DOHH2 (cell line): Measurements from ENCODE around the gene IL23R.

Source experiments
- H3F3A ChIP-seq: fragments of 200-600 bp; sonication (generic), shearing (Covaris generic); 2 replicates; pipeline ENCODE4 v1.6.0; 2016; ENCODE audit warnings: antibody characterized with exemption, mild to moderate bottlenecking; ENCODE audit not compliant: control insufficient read depth, insufficient read depth
- H3K27ac ChIP-seq: fragments of 200-600 bp; sonication (generic); 2 replicates; pipeline ENCODE4 v1.5.1; 2014; ENCODE audit warnings: low read depth, mild to moderate bottlenecking, low read length, moderate library complexity
- H3K27me3 ChIP-seq: fragments of 200-600 bp; sonication (generic); 2 replicates; pipeline ENCODE4 v1.6.1; 2014; ENCODE audit warnings: mild to moderate bottlenecking, low read length, mixed read lengths; ENCODE audit not compliant: control insufficient read depth
- H3K36me3 ChIP-seq: fragments of 200-600 bp; sonication (generic); 2 replicates; pipeline ENCODE4 v1.6.1; 2014; ENCODE audit warnings: mild to moderate bottlenecking, low read length, moderate library complexity, mixed read lengths; ENCODE audit not compliant: control insufficient read depth
- H3K4me1 ChIP-seq: fragments of 200-600 bp; sonication (generic); 2 replicates; pipeline ENCODE4 v1.6.1; 2014; ENCODE audit warnings: mild to moderate bottlenecking, low read length, mixed read lengths; ENCODE audit not compliant: control insufficient read depth
- H3K4me2 ChIP-seq: fragments of 200-600 bp; sonication (generic); 2 replicates; pipeline ENCODE4 v1.6.0; 2014; ENCODE audit warnings: mild to moderate bottlenecking, low read length, moderate library complexity
- H3K4me3 ChIP-seq: fragments of 200-600 bp; sonication (generic); 2 replicates; pipeline ENCODE4 v1.5.1; 2014; ENCODE audit warnings: mild to moderate bottlenecking, low read length, mixed read lengths
- H3K79me2 ChIP-seq: fragments of 200-600 bp; sonication (generic); 2 replicates; pipeline ENCODE4 v1.6.1; 2014; ENCODE audit warnings: mild to moderate bottlenecking, low read length, mixed read lengths; ENCODE audit not compliant: control insufficient read depth
- H3K9me2 ChIP-seq: fragments of 200-600 bp; sonication (generic); replicated peaks from 2 replicates; pipeline ENCODE4 v1.6.1; 2014; ENCODE audit warnings: mild to moderate bottlenecking, low read length, mixed read lengths; ENCODE audit not compliant: control insufficient read depth
- H3K9me3 ChIP-seq: fragments of 200-600 bp; sonication (generic); 2 replicates; pipeline ENCODE4 v1.6.1; 2014; ENCODE audit warnings: antibody characterized with exemption, low read length, mixed read lengths; ENCODE audit not compliant: control insufficient read depth, insufficient read depth
- H4K20me1 ChIP-seq: fragments of 200-600 bp; sonication (generic); 2 replicates; pipeline ENCODE4 v1.6.0; 2014; ENCODE audit warnings: low read depth, mild to moderate bottlenecking, antibody characterized with exemption, low read length, moderate library complexity; ENCODE audit not compliant: control insufficient read depth, insufficient read depth
- CTCF ChIP-seq: fragments of 200-600 bp; sonication (generic); IDR thresholded peaks from one replicate; pipeline ENCODE4 v1.5.1; 2014; ENCODE audit warnings: antibody characterized with exemption, mild to moderate bottlenecking, low read depth, low read length; ENCODE audit not compliant: poor library complexity, severe bottlenecking
- EZH2phosphoT487 ChIP-seq: fragments of 200-600 bp; sonication (generic); IDR thresholded peaks from 2 replicates; pipeline ENCODE4 v1.6.1; 2017; ENCODE audit warnings: borderline replicate concordance, mild to moderate bottlenecking, antibody characterized with exemption, low read length, moderate library complexity, mixed read lengths

Gene IL23R

GRCh38 chr1:67261680-67262079, 95.4 kb downstream of the IL23R start:
- Histone ChIP-seq H3K9me3 (no peaks in the 10 kb centered on the region), H3K79me2 (no peaks in the 10 kb centered on the region), H3K4me2 (no peak overlapping the region), H3K27ac (no peak overlapping the region), H4K20me1 (no peaks in the 10 kb centered on the region), H3F3A (no peaks in the 10 kb centered on the region), H3K36me3 (no peaks in the 10 kb centered on the region), H3K4me1 (peaks cover 11% of the 10 kb centered on the region), H3K27me3 (no peaks in the 10 kb centered on the region), H3K4me3 (no peak overlapping the region), H3K9me2 (no peaks in the 10 kb centered on the region)
- TF ChIP-seq CTCF (no peak), EZH2phosphoT487 (no peak)

- Histone ChIP-seq H3K27ac (no peak overlapping the region), H3K36me3 (no peaks in the 10 kb centered on the region), H3K4me2 (no peak overlapping the region), H3F3A (no peaks in the 10 kb centered on the region), H3K9me2 (no peaks in the 10 kb centered on the region), H3K27me3 (no peaks in the 10 kb centered on the region), H3K4me1 (peaks cover 11% of the 10 kb centered on the region), H4K20me1 (no peaks in the 10 kb centered on the region), H3K79me2 (no peaks in the 10 kb centered on the region), H3K9me3 (no peaks in the 10 kb centered on the region), H3K4me3 (no peak overlapping the region)
- TF ChIP-seq CTCF (no peak), EZH2phosphoT487 (no peak)
Observed at GRCh38 chr1:67262735-67263134, 96.5 kb downstream of the IL23R start.

GRCh38 chr1:67264152-67264551, 97.9 kb downstream of the IL23R start:
- Histone ChIP-seq H3K27me3 (no peaks in the 10 kb centered on the region), H3K4me3 (no peak overlapping the region), H3K9me3 (no peaks in the 10 kb centered on the region), H3F3A (no peaks in the 10 kb centered on the region), H3K36me3 (no peaks in the 10 kb centered on the region), H3K4me2 (no peak overlapping the region), H3K27ac (no peak overlapping the region), H3K4me1 (peaks cover 11% of the 10 kb centered on the region), H4K20me1 (no peaks in the 10 kb centered on the region), H3K79me2 (no peaks in the 10 kb centered on the region), H3K9me2 (no peaks in the 10 kb centered on the region)
- TF ChIP-seq EZH2phosphoT487 (no peak), CTCF (no peak)

GRCh38 chr1:67264899-67265298, 98.6 kb downstream of the IL23R start:
- Histone ChIP-seq H3K9me3 (no peaks in the 10 kb centered on the region), H3K4me3 (0 out of 2 replicates have a peak overlapping the region, but pooled peaks have one; percentile 7), H3K9me2 (no peaks in the 10 kb centered on the region), H3K4me2 (peak overlapping the region; percentile 27), H3K27ac (no peak overlapping the region), H3K4me1 (peaks cover 11% of the 10 kb centered on the region), H4K20me1 (no peaks in the 10 kb centered on the region), H3K36me3 (no peaks in the 10 kb centered on the region), H3K79me2 (no peaks in the 10 kb centered on the region), H3F3A (no peaks in the 10 kb centered on the region), H3K27me3 (no peaks in the 10 kb centered on the region)
- no peak for TF ChIP-seq EZH2phosphoT487
- no peak for TF ChIP-seq CTCF
